Esophagus squamous epithelium (tissue), 5 donors: ENCODE data around the gene XG. TPM values are rescaled to one million over a fixed set of nuclear protein-coding genes. Genes with fewer than 3 reads are reported as not detected.
"Not testable (repeated sequence)": the region's sequence is repeated elsewhere in the genome, so short reads cannot be mapped to it uniquely, and the experiment has no call there.

Experiments used
- DNase-seq: peaks from one replicate; lab custom pipeline; 2025; lab: John Stamatoyannopoulos, UW
- H3K27ac ChIP-seq, 4 donors: fragments of 200-600 bp; sonication (generic); one replicate each; pipeline ENCODE4 v1.5.1; 2016 to 2019; ENCODE audit warnings: mild to moderate bottlenecking in 1 of 4
- H3K27me3 ChIP-seq, 4 donors: fragments of 200-600 bp; sonication (generic); 1 replicate in 3 of 4; 2 replicates in 1 of 4; pipeline versions ENCODE4 v1.5.1 to v1.6.0; 2017 to 2021; ENCODE audit warnings: antibody characterized with exemption in 1 of 4
- H3K36me3 ChIP-seq, 3 donors: fragments of 200-600 bp; sonication (generic); one replicate each; pipeline ENCODE4 v1.5.1; 2016 to 2019
- H3K4me1 ChIP-seq, 3 donors: fragments of 200-600 bp; sonication (generic); one replicate each; pipeline ENCODE4 v1.5.1; 2017 to 2019
- H3K4me3 ChIP-seq, 4 donors: fragments of 200-600 bp; sonication (generic); 1 replicate in 3 of 4; 2 replicates in 1 of 4; pipeline ENCODE4 v1.5.1; 2016 to 2019; ENCODE audit warnings: mild to moderate bottlenecking in 2 of 4, moderate library complexity in 1 of 4
- H3K9me3 ChIP-seq, 3 donors: fragments of 200-600 bp; sonication (generic); one replicate each; pipeline ENCODE4 v1.5.1; 2016 to 2019
- CTCF ChIP-seq, 6 experiments: fragments of 450-650 bp in 4 of 6; fragments of 200-600 bp in 2 of 6; sonication (generic) in 2 of 6; IDR thresholded peaks; one replicate each; pipeline ENCODE4 v1.5.1; 2016 to 2019; ENCODE audit warnings: antibody characterized with exemption in 6 of 6, mild to moderate bottlenecking in 4 of 6, moderate library complexity in 4 of 6
- POLR2A ChIP-seq, 4 donors: fragments of 450-650 bp; IDR thresholded peaks; one replicate each; pipeline ENCODE4 v1.6.1; 2017; ENCODE audit warnings: antibody characterized with exemption in 4 of 4, mild to moderate bottlenecking in 4 of 4, moderate library complexity in 3 of 4
- WGBS, 2 donors: methylation state at CpG; one replicate each; pipeline ENCODE4 v1.1.5; 2018; 5-methylcytosine and 5-hydroxymethylcytosine counted together
- intact Hi-C: fragments of 100-400 bp; cut with DNase I; formaldehyde crosslinking; loops from one replicate; pipeline ENCODE4 v1.15.0; 2022
- total RNA-seq, 4 donors: library from RNA; depleted of rRNA; stranded (reverse); fragments of >200 nt; gene quantifications; one replicate each; pipeline ENCODE4 v1.1.0, GENCODE V29; 2016
- donor health status: DM: yes; HTN: yes; CAD: no.

Gene XG
- total RNA-seq, 4 donors from 2014 or later, result 8.0 to 16.9 (median 11.8) TPM

GRCh38 chrX:2804106-2804843, 52.4 kb downstream of the XG start:
- DNase-seq, H3K36me3 ChIP-seq, H3K9me3 ChIP-seq, H3K27me3 ChIP-seq, intact Hi-C loops: not testable (repeated sequence)
- WGBS, 2 donors, result 51% methylated on average over 9 of the region's 18 CpGs; no CpG with 5 or more reads in 1 of the 2 donors
- Histone ChIP-seq H3K27ac (peak overlapping the region; percentile 63 to 81 (median 72)), H3K4me1 (peaks cover 0 to 26% (median 7%) of the 10 kb centered on the region in 3 donors), H3K4me3 (peak overlapping the region in 1 of 4 donors; percentile 24)

GRCh38 chrX:2804858-2805257, 53.0 kb downstream of the XG start:
- H3K27ac ChIP-seq, result peak overlapping the region; percentile 63 to 81 (median 72)
- H3K4me3 ChIP-seq, result peak overlapping the region in 1 of 4 donors; percentile 24
- H3K27me3 ChIP-seq, intact Hi-C loops, DNase-seq, H3K9me3 ChIP-seq, H3K36me3 ChIP-seq: not testable (repeated sequence)
- peaks cover 0 to 26% (median 7%) of the 10 kb centered on the region in 3 donors for H3K4me1 ChIP-seq
- 71% methylated on average over 3 of the region's 20 CpGs; no CpG with 5 or more reads in 1 of the 2 donors for WGBS, 2 donors

DNA sequence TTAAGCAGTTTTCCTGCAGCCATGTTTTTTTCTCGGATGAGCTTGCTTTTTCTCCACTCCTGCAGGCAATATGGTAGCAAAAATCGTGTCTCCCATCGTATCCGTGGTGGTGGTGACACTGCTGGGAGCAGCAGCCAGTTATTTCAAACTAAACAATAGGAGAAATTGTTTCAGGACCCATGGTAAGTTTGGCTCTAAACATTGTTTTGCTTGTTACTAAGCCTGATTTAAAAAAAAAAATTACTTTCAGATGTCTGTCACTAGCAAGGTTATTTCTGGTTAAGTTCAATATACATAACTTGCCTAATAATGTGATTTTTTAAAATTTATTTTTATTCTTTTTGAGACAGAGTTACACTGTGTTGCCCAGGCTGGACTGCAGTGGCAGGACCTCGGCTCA, 59.4 kb downstream of the XG start:
- Histone ChIP-seq H3K27ac (no peak overlapping the region), H3K9me3 (no peaks in the 10 kb centered on the region), H3K4me3 (no peak overlapping the region), H3K4me1 (peaks cover 0 to 3% (median 0%) of the 10 kb centered on the region in 3 donors), H3K27me3 (no peaks in the 10 kb centered on the region), H3K36me3 (no peaks in the 10 kb centered on the region)
- 84 to 93% methylated on average over 5 of the region's 5 CpGs for WGBS, 2 donors
- intact Hi-C loops, result loop anchor here (10.0 kb wide), 2 partner anchors 106 to 166 kb away; no protein-coding TSS in a partner anchor
- no peak for TF ChIP-seq CTCF (IDR thresholded peaks at IDR 0.05)
- TF ChIP-seq POLR2A (IDR thresholded peaks at IDR 0.05), result no peak
- no peak for DNase-seq

DNA sequence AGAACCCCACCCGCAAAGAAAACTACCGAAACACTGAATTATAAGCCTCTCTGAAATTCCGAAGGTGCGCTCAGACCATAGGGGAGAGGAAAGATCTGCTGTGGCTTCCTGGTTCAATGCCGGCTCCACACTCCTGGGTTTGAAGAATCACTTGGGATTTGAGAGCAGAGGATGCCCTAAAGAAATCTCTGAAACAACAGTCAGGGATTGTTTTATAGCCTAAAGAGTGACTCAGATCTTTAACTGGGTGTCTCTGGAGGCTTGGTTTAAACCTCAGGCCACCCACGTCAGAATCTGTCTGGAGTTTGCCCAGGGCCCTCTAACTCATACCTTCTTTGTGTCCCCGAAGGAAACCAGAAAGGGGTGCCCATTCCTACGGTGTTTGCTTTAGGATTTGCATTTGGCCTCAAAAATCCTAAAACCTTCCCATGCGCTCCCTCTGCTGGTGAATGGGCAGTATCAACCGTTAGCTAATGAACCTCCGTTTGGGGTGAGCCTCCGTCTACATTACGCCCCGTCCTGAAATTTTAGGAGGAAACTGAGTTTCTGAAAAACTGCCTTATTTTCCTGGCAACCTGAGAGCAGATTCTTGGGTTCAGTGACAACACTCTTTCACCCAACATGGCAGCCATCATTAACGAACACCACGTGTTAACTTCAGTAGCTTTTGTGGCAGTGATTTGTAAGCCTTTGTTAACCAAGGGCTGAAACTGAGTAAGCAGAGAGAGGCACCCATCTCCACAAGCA, 60.5 kb downstream of the XG start:
- not testable (repeated sequence) for H3K4me1 ChIP-seq, H3K27me3 ChIP-seq, DNase-seq, H3K36me3 ChIP-seq, H3K9me3 ChIP-seq
- WGBS, 2 donors, result 19% methylated on average over 15 of the region's 16 CpGs; no CpG with 5 or more reads in 1 of the 2 donors
- Histone ChIP-seq H3K27ac (peak overlapping the region in 1 of 4 donors; percentile 21), H3K4me3 (peak overlapping the region in 1 of 4 donors; percentile 40)
- intact Hi-C loops, result loop anchor here (10.0 kb wide), 2 partner anchors 108 to 168 kb away; no protein-coding TSS in a partner anchor
- peak; percentile 49 to 85 (median 69) for TF ChIP-seq CTCF (IDR thresholded peaks at IDR 0.05)

DNA sequence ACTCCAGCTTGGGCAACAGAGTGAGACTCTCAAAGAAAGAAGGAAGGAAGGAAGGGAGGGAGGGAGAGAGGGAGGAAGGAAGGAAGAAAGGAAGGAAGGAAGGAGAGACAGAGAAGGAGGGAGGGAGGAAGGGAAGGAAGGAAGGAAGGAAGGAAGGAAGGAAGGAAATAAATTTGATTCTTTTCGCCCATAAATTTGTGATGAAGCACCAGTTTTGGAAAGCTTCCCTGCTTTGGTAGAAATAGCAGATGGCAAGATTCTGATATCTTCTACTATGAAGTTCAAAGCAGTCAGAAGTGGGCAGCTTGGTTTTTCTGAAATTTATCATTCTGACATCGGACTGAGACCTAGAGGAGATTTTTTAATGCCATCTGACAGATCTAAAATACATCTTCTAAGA, 65.2 kb downstream of the XG start:
- H3K4me3 ChIP-seq, result no peak overlapping the region
- no peaks in the 10 kb centered on the region for H3K9me3 ChIP-seq
- H3K27ac ChIP-seq, result no peak overlapping the region
- 74 to 77% methylated on average over 2 of the region's 2 CpGs for WGBS, 2 donors
- H3K36me3 ChIP-seq, result no peaks in the 10 kb centered on the region
- peaks cover 0 to 3% (median 0%) of the 10 kb centered on the region in 3 donors for H3K4me1 ChIP-seq
- no peaks in the 10 kb centered on the region for H3K27me3 ChIP-seq
- TF ChIP-seq CTCF (IDR thresholded peaks at IDR 0.05) (no peak), POLR2A (IDR thresholded peaks at IDR 0.05) (no peak)
- intact Hi-C loops, result loop anchor here (10.0 kb wide), 2 partner anchors 112 to 172 kb away; no protein-coding TSS in a partner anchor
- DNase-seq, result no peak
